ENCODE measurements around the gene AAK1. TPM values are rescaled to one million over a fixed set of nuclear protein-coding genes. Genes with fewer than 3 reads are reported as not detected.
A peak's percentile ranks its signal among the peaks of the same experiment; 100 is the strongest.

Gene AAK1
- total RNA-seq, 1 donor from 2014 or later = 43.4 TPM

- Mint-ChIP-seq H3K36me3 (ENCODE audit: insufficient read depth) (peaks cover 11% of the 10 kb centered on the region), H3K4me3 (ENCODE audit: low read depth) (no peak overlapping the region), H3K27me3 (no peaks in the 10 kb centered on the region), H3K4me1 (ENCODE audit: low read depth) (peaks cover 5% of the 10 kb centered on the region), H3K9me3 (ENCODE audit: low read depth) (peaks cover 12% of the 10 kb centered on the region), H3K27ac (peak overlapping the region; percentile 65)
- TF ChIP-seq CTCF (IDR thresholded peaks at IDR 0.05; ENCODE audit: unreplicated experiment) = no peak
- no peak for DNase-seq (ENCODE audit: low spot score, unreplicated experiment)
These were observed 95.4 kb downstream of the AAK1 start for GRCh38 chr2:69547984-69548715.

- Mint-ChIP-seq H3K36me3 (ENCODE audit: insufficient read depth) (peaks cover 11% of the 10 kb centered on the region), H3K27ac (no peak overlapping the region), H3K9me3 (ENCODE audit: low read depth) (peaks cover 12% of the 10 kb centered on the region), H3K4me3 (ENCODE audit: low read depth) (no peak overlapping the region), H3K27me3 (no peaks in the 10 kb centered on the region), H3K4me1 (ENCODE audit: low read depth) (peaks cover 5% of the 10 kb centered on the region)
- DNase-seq (ENCODE audit: low spot score, unreplicated experiment) = no peak
- no peak for TF ChIP-seq CTCF (IDR thresholded peaks at IDR 0.05; ENCODE audit: unreplicated experiment)
These were observed 96.9 kb downstream of the AAK1 start for GRCh38 chr2:69546646-69547045.

- H3K4me1 Mint-ChIP-seq (ENCODE audit: low read depth) = peaks cover 4% of the 10 kb centered on the region
These were observed 98.0 kb downstream of the AAK1 start for GRCh38 chr2:69545477-69545932.

GRCh38 chr2:69544951-69545350 lies 98.6 kb downstream of the AAK1 start:
- H3K27me3 Mint-ChIP-seq = no peaks in the 10 kb centered on the region
- H3K36me3 Mint-ChIP-seq (ENCODE audit: insufficient read depth) = peaks cover 15% of the 10 kb centered on the region
- no peak overlapping the region for H3K4me3 Mint-ChIP-seq (ENCODE audit: low read depth)
- TF ChIP-seq CTCF (IDR thresholded peaks at IDR 0.05; ENCODE audit: unreplicated experiment) = no peak
- peaks cover 1% of the 10 kb centered on the region for H3K4me1 Mint-ChIP-seq (ENCODE audit: low read depth)
- peaks cover 17% of the 10 kb centered on the region for H3K9me3 Mint-ChIP-seq (ENCODE audit: low read depth)
- H3K27ac Mint-ChIP-seq = no peak overlapping the region
- DNase-seq (ENCODE audit: low spot score, unreplicated experiment) = no peak

More at GRCh38 chr2:69545477-69545932, 98.0 kb downstream of the AAK1 start:
- Mint-ChIP-seq H3K9me3 (ENCODE audit: low read depth) (peaks cover 17% of the 10 kb centered on the region), H3K4me3 (ENCODE audit: low read depth) (no peak overlapping the region), H3K36me3 (ENCODE audit: insufficient read depth) (peaks cover 15% of the 10 kb centered on the region), H3K27ac (no peak overlapping the region), H3K27me3 (no peaks in the 10 kb centered on the region)
- DNase-seq (ENCODE audit: low spot score, unreplicated experiment) = no peak
- no peak for TF ChIP-seq CTCF (IDR thresholded peaks at IDR 0.05; ENCODE audit: unreplicated experiment)

GRCh38 chr2:69539549-69539908 lies 104.0 kb downstream of the AAK1 start:
- Mint-ChIP-seq H3K4me3 (ENCODE audit: low read depth) (no peak overlapping the region), H3K27ac (no peak overlapping the region), H3K9me3 (ENCODE audit: low read depth) (peaks cover 5% of the 10 kb centered on the region), H3K36me3 (ENCODE audit: insufficient read depth) (peaks cover 13% of the 10 kb centered on the region), H3K4me1 (ENCODE audit: low read depth) (peaks cover 2% of the 10 kb centered on the region), H3K27me3 (no peaks in the 10 kb centered on the region)
- DNase-seq (ENCODE audit: low spot score, unreplicated experiment) = no peak
- TF ChIP-seq CTCF (IDR thresholded peaks at IDR 0.05; ENCODE audit: unreplicated experiment) = no peak
